HG03066 (cell line): ENCODE measurements around the gene SLX4IP.
"Not testable (repeated sequence)": the region's sequence is repeated elsewhere in the genome, so short reads cannot be mapped to it uniquely, and the experiment has no call there.

ENCODE experiments used
- ATAC-seq: cut with Tn5 transposase; IDR thresholded peaks from one replicate; pipeline ENCODE4 v1.9.1; 2021; ENCODE audit warnings: low read depth; ENCODE audit not compliant: unreplicated experiment

Gene SLX4IP

DNA sequence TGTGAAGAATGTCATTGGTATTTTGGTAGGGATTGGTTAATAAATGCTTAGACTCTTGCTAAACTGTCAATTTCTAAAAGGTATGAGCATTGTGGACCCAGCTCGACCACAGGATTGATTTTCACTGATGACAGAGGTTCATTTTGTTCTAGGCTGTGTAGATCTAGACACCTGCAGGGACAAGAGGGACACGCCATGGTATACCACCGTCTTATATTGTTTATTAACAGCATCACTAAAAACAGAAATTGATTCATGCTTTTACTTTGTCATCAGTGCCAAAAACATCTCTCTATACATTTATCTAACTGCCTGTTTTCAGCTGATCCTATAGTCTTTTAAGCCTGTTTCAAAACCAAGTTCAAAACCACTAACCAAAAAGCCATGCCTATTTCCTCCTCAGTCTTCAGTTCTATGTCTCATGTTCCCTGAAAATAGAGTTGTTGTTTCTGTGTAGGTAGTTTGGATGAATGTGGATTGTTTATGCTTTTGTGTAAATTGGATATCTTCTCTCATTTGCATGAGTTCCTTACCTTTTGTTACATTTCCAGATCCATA, 128.9 kb downstream of the SLX4IP start:
- ATAC-seq, result no peak

DNA sequence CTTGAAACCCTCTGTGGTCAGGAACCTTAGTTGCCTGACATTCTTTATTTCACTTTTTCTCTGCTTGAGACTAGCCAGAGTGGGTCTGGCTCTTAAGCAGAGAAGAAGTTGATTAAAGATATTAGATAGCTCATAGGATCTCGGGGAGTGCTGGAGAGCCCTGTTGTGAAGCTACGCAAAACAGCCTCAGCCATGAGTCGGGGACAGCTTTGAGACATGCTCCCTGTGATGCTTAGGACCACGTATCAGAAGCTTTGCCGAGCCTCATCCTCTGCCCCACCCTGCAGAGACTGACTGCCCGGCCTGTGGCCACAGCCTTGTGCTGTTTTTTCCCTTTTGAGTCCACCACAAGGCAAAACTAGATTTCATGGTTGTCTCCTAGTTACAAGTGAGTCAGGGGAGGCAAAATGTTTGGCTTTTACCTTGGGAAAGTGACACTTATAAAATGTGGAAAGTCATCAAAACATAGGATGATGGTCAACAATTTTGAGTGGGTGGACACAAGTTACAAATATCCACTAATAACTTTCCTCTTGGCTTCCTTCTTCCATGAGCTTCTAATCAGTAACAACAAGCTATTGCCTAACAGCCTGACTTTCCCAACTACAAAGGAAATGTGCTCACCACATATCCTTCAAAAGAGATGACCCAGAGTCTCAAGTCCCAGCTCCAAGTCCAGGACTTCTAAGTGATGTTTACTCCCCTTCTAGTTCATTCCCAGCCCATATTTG, 130.3 kb downstream of the SLX4IP start:
- no peak for ATAC-seq

DNA sequence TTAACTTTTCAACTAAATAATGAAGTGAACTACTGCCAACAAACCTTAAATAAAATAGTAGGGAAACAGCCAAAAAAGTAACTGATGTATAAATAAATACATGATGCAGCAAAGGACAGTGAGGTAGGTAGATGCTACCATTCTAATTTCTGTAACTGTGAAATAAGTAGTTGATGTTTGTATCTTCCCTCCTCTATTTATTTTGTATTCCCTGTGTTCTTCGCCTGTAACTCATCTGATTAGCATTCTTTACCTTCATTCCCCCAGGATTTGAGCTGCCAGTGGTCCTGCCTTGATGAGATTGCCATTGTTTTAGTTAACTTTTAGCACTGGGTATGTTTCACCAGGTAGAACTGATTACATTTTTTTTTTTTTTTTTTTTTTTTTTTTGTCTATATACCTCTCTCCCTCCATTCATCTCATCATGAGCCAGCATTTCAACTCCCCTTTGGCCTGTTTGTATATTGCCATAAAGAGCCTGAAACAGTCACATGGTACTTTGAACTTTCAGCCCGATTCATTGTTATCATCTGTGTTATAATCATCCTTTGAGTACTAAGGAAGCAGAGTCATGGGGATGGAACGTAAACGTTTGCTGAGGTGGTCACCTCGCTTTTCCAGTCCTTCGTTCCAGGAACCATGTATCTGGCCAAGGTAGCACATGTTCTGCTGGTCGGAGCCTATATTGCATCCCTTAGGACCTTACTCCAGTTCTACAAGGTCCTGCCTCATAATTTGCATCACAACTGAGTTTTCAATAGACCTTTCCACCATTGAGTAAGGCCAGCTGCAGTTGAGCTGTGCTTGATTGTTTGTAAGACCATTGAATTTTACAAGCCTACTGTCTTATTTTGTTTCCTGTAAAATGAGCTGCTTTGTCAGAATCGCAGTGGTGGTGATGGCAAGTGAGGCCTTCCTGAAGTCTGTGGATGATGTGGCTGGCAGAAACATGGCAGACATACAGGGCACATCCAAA, 131.1 kb downstream of the SLX4IP start:
- no peak for ATAC-seq

DNA sequence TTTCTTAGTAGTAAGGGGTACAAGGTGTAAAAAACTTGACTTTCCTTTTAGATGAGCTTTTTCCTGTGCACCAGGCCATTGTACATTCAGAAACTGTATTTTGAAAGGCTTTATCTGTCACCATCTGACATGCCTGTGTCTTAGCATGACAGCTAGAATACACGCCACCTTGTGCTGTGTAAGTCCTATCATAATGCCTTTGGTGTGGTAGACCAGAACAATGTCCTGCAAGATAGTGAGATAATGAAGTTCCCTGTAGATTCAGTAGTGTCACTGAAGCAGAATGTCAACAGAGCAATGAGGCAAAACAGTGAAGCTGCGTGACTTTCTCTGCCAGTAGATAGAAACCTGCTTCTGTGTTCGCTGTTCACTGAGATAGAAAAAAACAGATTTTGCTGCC, 132.9 kb downstream of the SLX4IP start:
- no peak for ATAC-seq

DNA sequence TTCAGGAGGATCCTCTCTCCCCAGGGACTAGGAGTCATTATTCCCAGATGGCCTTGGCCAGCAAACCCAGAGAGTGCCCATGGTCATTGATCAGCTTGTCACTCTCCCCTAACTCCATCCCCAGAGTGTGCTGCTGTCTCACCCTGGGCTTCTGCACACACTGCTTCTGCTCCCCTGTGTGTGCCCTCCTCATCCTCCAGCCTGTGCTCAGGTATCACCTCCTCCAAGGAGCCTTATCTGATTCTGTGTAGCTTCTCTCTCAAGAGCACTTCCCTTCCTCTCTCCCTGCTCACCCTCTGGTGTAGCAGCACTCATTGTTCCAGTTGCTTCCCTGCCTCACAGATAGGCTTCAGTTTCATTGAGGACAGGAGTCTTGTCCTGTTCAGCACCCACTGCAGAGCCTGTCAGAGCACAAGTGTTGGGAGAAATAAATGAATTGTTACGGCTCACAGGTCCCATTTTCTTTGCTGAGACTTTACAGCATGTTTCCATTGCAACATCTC, 136.3 kb downstream of the SLX4IP start:
- ATAC-seq, result no peak

DNA sequence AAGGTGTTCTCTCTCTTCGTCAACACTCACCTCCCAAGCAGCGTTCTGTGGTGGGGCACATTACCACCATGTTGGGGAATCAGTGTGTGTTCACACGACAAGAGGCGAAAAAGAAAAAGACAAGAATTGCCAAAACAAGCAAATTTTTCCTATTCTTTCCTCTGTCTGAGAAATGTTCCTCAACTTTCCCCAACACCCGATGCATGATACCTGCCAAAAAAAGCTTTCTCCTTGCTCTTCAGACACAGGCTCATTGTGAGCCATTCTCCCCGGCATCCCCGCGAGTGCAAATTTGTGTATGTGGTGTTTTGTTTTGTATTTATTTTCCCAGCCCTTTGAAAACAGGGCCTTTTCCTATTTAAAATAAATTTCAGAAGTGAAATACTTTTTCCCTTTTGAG, 137.7 kb downstream of the SLX4IP start:
- no peak for ATAC-seq

DNA sequence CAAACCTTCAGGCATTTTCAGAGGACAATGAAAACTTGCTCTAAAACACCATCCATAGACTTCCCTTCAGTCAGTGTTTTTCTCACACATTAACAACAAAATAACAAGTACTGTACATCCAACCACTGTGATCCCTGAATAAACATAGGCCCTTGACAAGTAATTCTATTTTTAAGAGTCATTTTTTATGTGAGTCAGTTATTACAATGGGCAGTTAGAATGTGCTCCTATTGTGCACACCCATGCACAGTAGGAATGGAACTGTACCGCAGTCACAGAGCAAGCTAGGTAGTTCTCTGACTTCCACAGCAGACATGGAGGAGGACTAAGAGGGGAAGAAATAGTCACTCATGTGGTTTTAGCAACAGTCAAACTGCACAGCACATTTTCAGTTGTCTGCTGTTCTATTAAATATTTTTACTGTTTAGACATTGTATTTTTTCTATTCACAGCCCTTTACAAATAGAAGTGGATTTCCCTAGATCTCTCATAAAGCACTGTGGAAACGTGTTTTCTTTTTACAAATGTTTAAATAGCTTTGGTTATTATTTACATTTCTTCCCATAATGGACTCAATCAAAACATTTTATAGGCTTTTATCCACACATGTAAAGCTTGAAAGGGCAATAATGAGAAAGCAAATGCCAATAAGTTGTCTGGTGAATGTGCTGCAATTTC, 138.3 kb downstream of the SLX4IP start:
- ATAC-seq, result no peak

DNA sequence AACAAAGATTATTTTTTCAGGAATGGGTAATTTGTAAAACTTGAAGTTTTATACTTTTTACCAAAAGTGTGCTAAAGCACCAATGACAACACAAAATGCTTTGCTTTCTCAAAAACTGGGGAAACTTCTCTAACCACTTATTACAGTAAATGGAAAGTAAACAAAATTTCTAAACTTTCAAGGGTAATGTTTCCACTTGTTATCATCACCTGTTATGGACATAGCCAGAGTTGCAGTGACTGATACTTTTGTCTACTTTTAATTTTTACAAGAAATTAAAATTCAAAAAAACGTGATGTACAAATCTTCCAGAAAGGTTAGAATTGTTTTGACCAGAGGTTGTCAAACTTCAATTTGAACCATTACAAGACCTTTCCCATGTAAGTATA, 138.8 kb downstream of the SLX4IP start:
- ATAC-seq, result no peak

DNA sequence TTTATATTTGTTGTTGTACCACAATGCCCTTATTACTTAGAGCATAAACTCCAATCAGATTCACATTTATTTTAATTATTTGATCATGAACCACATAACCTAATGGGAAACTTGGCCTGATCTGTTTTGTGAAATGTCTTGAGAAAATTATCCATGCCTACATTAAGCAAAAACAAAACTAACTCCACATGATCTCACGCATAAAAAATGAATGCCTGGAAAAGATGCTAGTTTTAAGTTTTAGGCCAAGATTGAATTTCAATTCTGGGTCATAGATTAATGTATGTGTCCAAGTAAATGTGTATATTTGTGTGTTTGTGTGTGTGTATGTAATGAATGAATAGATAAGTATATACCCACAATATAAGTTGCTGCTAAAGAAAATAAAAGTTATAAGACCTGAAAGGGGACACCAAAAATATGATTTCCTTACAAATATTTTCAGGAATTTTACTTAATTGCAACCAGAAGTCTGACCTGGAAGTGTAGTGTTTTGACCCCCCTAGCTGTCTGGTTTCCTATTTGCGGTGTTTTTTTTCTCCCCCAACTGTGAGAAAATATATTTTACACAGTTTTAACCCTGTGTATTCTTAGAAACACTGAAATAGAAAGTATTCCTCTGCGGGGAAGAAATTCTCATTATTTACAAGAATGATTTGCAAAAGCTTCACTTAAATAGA, 141.4 kb downstream of the SLX4IP start:
- ATAC-seq, result no peak

DNA sequence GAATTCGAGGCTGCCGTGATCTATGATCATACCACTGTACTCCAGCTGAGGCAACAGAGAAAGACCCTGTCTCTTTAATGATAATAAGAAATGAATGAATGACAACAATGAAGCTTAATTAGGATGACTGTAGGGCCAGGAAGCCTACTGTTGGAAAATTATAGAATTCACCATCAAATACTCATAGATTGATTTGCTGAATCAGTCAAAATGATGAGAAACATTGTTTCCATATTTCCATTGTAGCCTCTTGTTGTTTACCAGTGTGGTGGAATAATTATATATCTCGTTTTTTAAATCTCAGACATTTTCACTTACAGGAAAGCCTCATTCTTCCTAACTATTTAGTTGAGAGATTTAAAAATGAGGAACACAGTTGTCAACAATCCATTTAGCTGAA, 142.5 kb downstream of the SLX4IP start:
- ATAC-seq, result no peak

DNA sequence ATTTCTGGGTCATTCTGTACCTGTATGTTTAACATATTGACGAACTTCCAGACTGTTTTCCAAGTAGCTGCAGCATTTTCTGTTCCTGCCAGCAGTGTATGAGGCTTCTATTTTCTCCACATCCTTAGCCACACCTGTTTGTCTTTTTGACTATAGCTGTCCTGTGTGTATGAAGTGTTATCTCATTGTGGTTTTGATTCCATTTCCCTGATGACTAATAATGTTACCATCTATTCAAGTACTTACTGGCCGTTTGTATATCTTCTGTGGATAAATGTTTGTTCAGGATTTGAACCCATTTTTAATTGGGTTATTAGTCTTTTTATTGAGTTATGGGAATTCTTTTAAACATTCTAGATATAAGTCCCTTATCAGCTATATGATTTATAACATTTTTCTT, 143.5 kb downstream of the SLX4IP start:
- no peak for ATAC-seq

DNA sequence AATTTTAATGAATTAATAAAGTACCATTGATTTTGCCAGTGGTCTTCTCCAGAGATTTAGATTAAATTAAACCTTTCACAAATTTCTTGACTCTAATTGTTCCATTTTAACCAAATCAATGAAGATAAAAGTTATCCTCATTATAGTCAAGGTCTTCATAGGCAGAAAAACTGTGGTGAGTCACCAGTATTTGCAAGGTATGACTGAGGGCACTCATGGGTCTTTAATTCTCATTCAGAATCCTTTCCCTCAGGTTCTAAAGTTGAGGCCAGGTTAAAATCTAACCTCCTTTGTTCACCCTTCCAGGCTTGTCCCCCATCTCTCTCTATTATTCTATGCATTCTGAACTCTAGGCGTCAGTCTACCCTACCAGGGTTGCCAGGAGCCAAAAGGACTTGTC, 144.8 kb downstream of the SLX4IP start:
- ATAC-seq, result no peak

DNA sequence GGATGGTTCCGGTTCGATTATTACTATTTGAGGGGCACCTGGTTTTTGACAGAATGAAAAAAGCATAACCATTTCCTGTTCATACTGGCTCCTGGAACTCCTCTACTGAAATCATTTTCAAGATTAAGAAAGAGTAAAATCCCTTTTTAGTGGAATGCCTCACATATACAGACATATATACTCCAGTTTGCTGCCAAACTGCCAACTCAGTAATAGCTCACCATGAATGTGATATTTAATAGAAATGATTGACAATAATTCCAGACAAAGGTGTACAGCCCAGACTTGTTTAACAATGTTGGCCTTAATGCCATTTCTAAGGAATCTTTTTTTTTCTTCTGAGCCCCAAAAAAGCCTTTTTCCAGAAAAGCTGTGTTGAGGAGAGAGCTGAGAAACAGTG, 145.6 kb downstream of the SLX4IP start:
- no peak for ATAC-seq

DNA sequence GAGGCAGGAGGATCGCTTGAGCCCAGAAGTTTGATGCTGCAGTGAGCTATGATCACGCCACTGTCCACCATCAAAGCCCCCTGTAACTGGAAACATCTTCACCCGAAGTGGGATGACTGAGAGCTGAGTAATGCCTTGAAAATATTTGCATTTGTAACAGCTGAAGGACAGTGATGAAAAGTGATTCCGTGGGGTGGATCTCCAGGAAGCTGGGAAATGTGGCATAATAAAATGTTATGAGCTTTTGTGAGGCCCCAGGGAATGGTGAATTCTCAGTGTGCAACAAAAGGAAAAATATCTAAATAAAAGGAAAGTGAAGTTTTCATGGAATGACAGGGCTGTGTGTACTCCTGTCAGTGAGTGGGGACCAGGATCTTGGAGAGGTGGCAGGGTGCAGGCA, 146.7 kb downstream of the SLX4IP start:
- ATAC-seq, result no peak

DNA sequence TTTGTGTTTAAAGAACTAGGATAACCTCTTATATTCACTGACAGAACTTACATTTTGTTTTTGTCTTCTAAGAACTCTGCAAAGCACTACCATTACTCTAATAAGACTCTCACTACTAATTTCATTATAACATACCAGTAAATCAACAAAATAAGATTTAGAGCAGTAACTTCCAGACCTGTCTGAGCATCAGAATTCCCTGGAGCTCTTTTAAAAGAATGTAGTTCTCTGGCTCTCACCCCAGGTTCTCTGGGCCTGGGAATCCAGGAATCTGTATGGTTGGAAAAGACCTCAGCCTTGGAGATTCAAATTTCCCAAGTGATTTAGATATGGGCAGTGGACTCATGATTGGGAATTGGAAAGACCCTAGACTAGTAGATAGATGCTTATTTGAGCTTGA, 149.3 kb downstream of the SLX4IP start:
- no peak for ATAC-seq

DNA sequence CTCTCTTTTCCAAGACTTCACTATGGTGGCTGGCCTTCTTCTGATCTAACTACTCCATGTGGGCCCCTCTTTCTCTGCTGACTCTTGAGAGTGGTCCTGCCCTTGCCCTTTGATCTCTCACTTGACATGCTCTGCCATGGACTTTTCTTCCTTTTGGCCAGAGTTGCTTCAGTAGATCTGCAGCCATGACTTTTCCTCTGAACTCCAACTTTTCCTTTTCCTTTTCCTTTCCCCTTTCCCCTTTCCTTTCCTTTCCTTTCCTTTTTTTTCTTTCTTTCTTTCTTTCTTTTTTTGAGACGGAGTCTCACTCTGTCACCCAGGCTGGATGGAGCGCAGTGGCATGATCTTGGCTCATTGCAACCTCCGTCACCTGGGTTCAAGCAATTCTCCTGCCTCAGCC, 150.2 kb downstream of the SLX4IP start:
- no peak for ATAC-seq

DNA sequence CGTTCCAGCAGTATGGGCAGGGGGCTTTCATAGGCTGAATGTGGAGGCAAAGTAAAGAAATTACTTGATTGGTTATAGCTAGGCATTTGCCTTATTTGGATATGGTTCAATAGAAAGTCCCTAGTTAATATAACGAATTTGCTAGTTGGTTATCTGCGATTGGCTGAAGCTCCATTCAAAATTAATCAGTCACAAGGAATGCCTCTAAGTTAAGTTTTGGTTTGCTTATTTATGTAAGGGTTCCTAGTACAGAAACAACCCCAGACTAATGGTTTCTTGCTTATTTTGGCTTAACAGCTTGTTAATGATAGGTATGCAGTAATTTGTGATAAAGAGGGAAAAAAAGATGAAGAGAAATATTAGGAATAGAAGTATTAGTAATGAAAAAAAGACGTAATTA, 151.2 kb downstream of the SLX4IP start:
- no peak for ATAC-seq

DNA sequence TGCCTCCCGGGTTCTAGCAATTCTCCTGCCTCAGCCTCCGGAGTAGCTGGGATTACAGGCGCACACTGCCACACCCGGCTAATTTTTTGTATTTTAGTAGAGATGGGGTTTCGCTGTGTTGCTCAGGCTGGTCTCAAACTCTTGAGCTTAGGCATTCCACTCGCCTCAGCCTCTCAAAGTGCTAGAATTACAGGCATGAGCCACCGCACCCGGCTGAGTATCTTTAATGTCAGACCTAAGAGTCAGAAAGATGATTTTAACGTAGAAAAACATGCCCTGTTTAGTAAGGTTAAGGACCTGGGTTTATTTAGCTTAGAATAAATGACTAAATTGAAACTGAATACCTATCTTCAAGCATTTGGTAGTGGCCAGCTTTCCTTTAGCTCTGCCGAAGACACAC, 155.3 kb downstream of the SLX4IP start:
- not testable (repeated sequence) for ATAC-seq

DNA sequence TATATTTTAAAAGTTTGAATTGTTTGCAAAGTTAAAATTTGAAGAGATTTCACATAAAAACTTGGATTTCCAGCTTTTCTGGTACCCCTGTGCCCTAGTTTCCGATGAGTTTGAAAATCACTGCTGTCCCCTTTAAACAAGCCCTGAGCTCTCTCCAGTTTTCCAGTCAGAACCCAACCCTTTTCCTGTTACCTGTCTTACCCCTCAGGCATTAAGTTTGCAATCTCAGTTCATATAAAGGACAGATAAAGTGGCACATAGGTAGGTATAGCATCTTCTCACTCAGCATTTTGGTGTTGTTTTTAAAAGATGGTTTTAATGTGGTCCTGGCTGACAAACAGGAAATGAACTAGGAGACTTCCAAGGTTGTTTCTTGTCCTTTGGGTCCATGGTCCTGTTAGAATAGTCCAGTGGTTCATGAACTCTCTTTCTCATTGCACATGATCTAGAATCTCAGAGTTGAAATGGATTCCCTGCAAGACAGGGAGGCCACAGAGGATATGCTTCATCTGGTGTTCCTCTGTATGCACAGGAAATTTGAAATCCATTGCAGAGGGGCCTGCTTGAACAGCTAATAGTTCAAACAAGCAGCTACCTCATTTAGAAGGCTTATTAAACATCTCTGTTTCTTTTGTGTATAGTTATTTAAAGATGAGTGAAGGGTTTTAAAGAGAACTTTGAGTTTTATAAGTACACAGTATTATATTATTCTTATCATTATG, 156.0 kb downstream of the SLX4IP start:
- ATAC-seq, result no peak
